NT2/D1 (cell line): ENCODE results near the gene SYVN1.

ENCODE experiments used
- YY1 ChIP-seq: IDR thresholded peaks from 2 replicates; pipeline ENCODE4 v1.6.1; 2011; ENCODE audit not compliant: insufficient read length, insufficient read depth
- ZNF274 ChIP-seq: IDR thresholded peaks from 2 replicates; pipeline ENCODE4 v1.6.1; 2011; ENCODE audit warnings: mild to moderate bottlenecking, low read depth, low read length

DNA sequence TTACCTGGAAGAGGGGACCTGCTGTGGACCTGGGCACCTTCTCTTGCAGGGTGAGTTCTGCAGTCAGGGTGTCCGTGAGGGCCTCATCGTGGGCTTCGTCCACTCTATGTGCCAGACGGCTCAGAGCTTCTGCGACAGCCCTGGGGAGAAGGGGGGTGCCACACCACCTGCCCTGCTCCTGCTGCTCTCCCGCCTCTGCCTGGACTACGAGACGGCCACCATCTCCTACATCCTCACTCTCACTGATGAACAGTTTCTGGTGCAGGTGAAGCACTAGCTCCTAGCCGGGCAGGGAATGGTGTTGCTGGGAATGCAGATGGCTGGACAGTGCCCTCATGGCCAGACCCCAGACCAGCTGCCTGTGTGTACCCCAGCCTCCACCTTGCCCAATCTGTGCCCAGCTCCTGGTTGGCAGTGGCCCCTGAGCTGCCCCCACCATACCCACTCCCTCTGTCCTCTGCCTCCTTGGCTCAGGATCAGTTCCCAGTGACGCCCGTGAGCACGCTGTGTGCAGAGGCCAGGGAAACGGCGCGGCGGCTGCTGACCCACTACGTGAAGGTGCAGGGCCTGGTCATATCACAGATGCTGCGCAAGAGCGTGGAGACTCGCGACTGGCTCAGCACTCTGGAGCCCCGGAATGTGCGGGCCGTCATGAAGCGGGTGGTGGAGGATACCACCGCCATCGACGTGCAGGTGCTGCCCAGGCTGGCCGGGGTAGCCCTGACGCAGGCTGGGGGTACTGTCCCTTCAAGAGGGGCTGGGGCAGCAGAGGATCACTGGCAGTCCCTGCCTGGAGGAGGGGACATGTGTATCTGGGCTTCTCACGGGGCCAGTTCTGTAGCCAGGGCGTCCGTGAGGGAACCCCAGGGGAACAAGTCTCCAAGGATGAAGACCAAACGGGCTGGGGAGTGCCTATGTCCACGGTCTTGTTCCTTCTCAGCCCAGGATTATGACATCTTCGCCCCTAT, 24.8 kb downstream of the SYVN1 start:
- no peak for TF ChIP-seq YY1
- no peak for TF ChIP-seq ZNF274
